ENCODE measurements around the gene MANSC4. TPM values are rescaled to one million over a fixed set of nuclear protein-coding genes. Genes with fewer than 3 reads are reported as not detected.

The MANSC4 gene
- total RNA-seq, 2 experiments from 2014 or later = not detected

- no peak for TF ChIP-seq CTCF (IDR thresholded peaks at IDR 0.05)
- H3K4me3 Mint-ChIP-seq = peak overlapping the region; percentile 76
- H3K36me3 Mint-ChIP-seq (ENCODE audit: low read depth) = peaks cover 22% of the 10 kb centered on the region
- ATAC-seq (peak; percentile 43), DNase-seq (peak; percentile 35)
- no peaks in the 10 kb centered on the region for H3K27me3 Mint-ChIP-seq
- H3K4me1 Mint-ChIP-seq (ENCODE audit: low read depth) = peaks cover 28% of the 10 kb centered on the region
- CTCF ChIA-PET = interaction anchor here (0.5 to 2.3 kb wide), 9 partner anchors 9 to 558 kb away, joined by 3 to 11 read pairs (median 4); no protein-coding TSS in a partner anchor
- no peaks in the 10 kb centered on the region for H3K9me3 Mint-ChIP-seq
- peak overlapping the region; percentile 81 for H3K27ac Mint-ChIP-seq
- intact Hi-C loops (cut with micrococcal nuclease) = no loop called here
- POLR2A ChIA-PET = interaction anchor here (1.1 to 2.9 kb wide), 8 partner anchors 10 to 85 kb away, joined by 3 to 19 read pairs (median 6); no protein-coding TSS in a partner anchor
These were observed 568 bp downstream of the MANSC4 start for GRCh38 chr12:27779416-27779919.

GRCh38 chr12:27778206-27778605, 1.8 kb downstream of the MANSC4 start:
- H3K4me1 Mint-ChIP-seq (ENCODE audit: low read depth) = peaks cover 22% of the 10 kb centered on the region
- H3K36me3 Mint-ChIP-seq (ENCODE audit: low read depth) = peaks cover 19% of the 10 kb centered on the region
- ChIA-PET POLR2A (interaction anchor here (0.6 to 2.9 kb wide), 2 partner anchors 11 to 32 kb away, joined by 3 to 14 read pairs; no protein-coding TSS in a partner anchor), CTCF (interaction anchor here (1.5 to 1.6 kb wide), 2 partner anchors 18 to 43 kb away, joined by 3 to 5 read pairs; no protein-coding TSS in a partner anchor)
- H3K9me3 Mint-ChIP-seq = no peaks in the 10 kb centered on the region
- no peak overlapping the region for H3K27ac Mint-ChIP-seq
- no peak for ATAC-seq
- TF ChIP-seq CTCF (IDR thresholded peaks at IDR 0.05) = no peak
- intact Hi-C loops (cut with micrococcal nuclease) = no loop called here
- no peaks in the 10 kb centered on the region for H3K27me3 Mint-ChIP-seq
- peak overlapping the region; percentile 76 for H3K4me3 Mint-ChIP-seq
- no peak for DNase-seq

GRCh38 chr12:27777141-27777540, 2.9 kb downstream of the MANSC4 start:
- no peak for TF ChIP-seq CTCF (IDR thresholded peaks at IDR 0.05)
- ChIA-PET CTCF (interaction anchor here (1.6 kb wide), 1 partner anchor 44 kb away, joined by 5 read pairs; no protein-coding TSS in a partner anchor), POLR2A (no interaction called here)
- Mint-ChIP-seq H3K36me3 (ENCODE audit: low read depth) (peaks cover 12% of the 10 kb centered on the region), H3K27me3 (no peaks in the 10 kb centered on the region), H3K4me1 (ENCODE audit: low read depth) (peaks cover 17% of the 10 kb centered on the region), H3K4me3 (no peak overlapping the region), H3K27ac (no peak overlapping the region), H3K9me3 (no peaks in the 10 kb centered on the region)
- intact Hi-C loops (cut with micrococcal nuclease) = no loop called here
- DNase-seq (no peak), ATAC-seq (no peak)

- ATAC-seq = no peak
- H3K4me1 Mint-ChIP-seq (ENCODE audit: low read depth) = peaks cover 10% of the 10 kb centered on the region
- no peak overlapping the region for H3K4me3 Mint-ChIP-seq
- no peaks in the 10 kb centered on the region for H3K27me3 Mint-ChIP-seq
- intact Hi-C loops (cut with micrococcal nuclease) = no loop called here
- H3K36me3 Mint-ChIP-seq (ENCODE audit: low read depth) = no peaks in the 10 kb centered on the region
- no peak for TF ChIP-seq CTCF (IDR thresholded peaks at IDR 0.05)
- DNase-seq = no peak
- ChIA-PET CTCF (no interaction called here), POLR2A (interaction anchor here (1.3 kb wide), 1 partner anchor 43 kb away, joined by 3 read pairs; no protein-coding TSS in a partner anchor)
- H3K27ac Mint-ChIP-seq = no peak overlapping the region
- H3K9me3 Mint-ChIP-seq = no peaks in the 10 kb centered on the region
These were observed 7.5 kb downstream of the MANSC4 start for GRCh38 chr12:27772328-27773049.
